BJ (cell line): ENCODE data around the gene MICAL3. TPM values are rescaled to one million over a fixed set of nuclear protein-coding genes. Genes with fewer than 3 reads are reported as not detected.

Source experiments
- CTCF ChIA-PET: fragments of 350-600 bp; formaldehyde crosslinking; extraction: SDS; loops from one replicate; lab custom pipeline; 2021; ENCODE audit warnings: antibody characterized with exemption, inconsistent platforms; lab: Yijun Ruan, JAX
- POLR2A ChIA-PET: fragments of 300-600 bp; sonication (Branson Sonifier 250); formaldehyde crosslinking; extraction: SDS; loops from one replicate; lab custom pipeline; 2021; ENCODE audit warnings: antibody characterized with exemption; lab: Charles Lee
- DNase-seq: peaks from one replicate; pipeline ENCODE4 v3.0.0-alpha.2; 2011; ENCODE audit warnings: low read depth
- H3K27me3 ChIP-seq: 2 replicates; pipeline ENCODE4 v1.6.0; 2011; ENCODE audit warnings: low read length; ENCODE audit not compliant: control insufficient read depth, insufficient read depth
- H3K36me3 ChIP-seq: 2 replicates; pipeline ENCODE4 v1.5.1; 2011; ENCODE audit warnings: low read length; ENCODE audit not compliant: control insufficient read depth, insufficient read depth
- H3K4me3 ChIP-seq: 2 replicates; pipeline ENCODE4 v1.5.1; 2011; ENCODE audit warnings: low read depth, mild to moderate bottlenecking, control low read depth, low read length
- polyA plus RNA-seq: library from polyadenylated mRNA; depleted of rRNA; stranded (reverse); fragments of >200 nt; gene quantifications from 2 replicates; pipeline ENCODE4 v1.2.3, GENCODE V29; 2011
- TF ChIP-seq, protein P1 (sequence below): IDR thresholded peaks from 2 replicates; pipeline ENCODE4 v1.5.1; 2011; ENCODE audit warnings: low read depth, mild to moderate bottlenecking, control low read depth, inconsistent platforms, low read length, moderate library complexity; ENCODE audit not compliant: insufficient read depth

The MICAL3 gene
- polyA plus RNA-seq, 1 experiment, result 16.4 TPM

GRCh38 chr22:17788528-17789378 lies 235.6 kb downstream of the MICAL3 start:
- Histone ChIP-seq H3K36me3 (peaks cover 11% of the 10 kb centered on the region), H3K4me3 (no peak overlapping the region), H3K27me3 (no peaks in the 10 kb centered on the region)
- POLR2A ChIA-PET, result no interaction called here
- no peak for DNase-seq
- CTCF ChIA-PET, result interaction anchor here (0.6 to 6.2 kb wide), 5 partner anchors 9 to 287 kb away, joined by 3 to 50 read pairs (median 4); no protein-coding TSS in a partner anchor
- TF ChIP-seq, protein P1, sequence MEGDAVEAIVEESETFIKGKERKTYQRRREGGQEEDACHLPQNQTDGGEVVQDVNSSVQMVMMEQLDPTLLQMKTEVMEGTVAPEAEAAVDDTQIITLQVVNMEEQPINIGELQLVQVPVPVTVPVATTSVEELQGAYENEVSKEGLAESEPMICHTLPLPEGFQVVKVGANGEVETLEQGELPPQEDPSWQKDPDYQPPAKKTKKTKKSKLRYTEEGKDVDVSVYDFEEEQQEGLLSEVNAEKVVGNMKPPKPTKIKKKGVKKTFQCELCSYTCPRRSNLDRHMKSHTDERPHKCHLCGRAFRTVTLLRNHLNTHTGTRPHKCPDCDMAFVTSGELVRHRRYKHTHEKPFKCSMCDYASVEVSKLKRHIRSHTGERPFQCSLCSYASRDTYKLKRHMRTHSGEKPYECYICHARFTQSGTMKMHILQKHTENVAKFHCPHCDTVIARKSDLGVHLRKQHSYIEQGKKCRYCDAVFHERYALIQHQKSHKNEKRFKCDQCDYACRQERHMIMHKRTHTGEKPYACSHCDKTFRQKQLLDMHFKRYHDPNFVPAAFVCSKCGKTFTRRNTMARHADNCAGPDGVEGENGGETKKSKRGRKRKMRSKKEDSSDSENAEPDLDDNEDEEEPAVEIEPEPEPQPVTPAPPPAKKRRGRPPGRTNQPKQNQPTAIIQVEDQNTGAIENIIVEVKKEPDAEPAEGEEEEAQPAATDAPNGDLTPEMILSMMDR, result 0 out of 2 replicates have a peak, but pooled peaks have one; percentile 8

DNA sequence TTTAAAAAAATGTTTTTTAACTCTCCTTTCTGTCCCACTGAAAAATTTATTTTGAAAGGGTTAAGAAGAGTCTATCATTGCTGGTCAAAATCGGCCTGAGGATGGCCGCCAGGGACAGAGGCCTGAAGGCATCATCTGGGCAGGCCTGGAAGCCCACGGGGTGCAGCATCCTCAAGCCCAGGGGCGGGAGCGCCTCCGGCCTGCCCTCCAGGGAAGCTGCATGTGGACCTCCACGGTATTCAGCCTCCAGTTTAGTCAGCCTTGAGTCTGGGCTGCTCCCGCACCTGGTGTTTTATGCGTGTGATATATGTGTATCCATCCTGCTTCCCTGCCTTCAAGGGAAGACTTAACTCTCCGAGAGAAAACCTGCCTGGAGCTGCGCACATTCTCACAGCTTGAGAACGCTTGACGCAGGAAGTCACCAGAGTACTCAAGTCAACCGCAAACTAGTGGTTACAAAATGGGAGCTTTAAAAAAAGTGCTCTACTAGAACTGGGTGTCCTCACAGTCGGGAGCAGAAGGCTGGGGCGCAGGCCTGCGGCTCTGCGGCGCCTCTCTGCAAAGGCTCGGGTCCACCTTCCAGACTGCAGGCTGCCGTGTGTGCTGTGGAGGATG lies 236.5 kb downstream of the MICAL3 start:
- POLR2A ChIA-PET, result no interaction called here
- CTCF ChIA-PET, result interaction anchor here (0.6 to 6.2 kb wide), 8 partner anchors 9 to 712 kb away, joined by 3 to 50 read pairs (median 6); partner anchors contain the start of gene BID
- Histone ChIP-seq H3K36me3 (peaks cover 11% of the 10 kb centered on the region), H3K27me3 (no peaks in the 10 kb centered on the region), H3K4me3 (no peak overlapping the region)
- no peak for DNase-seq
- TF ChIP-seq, protein P1, result no peak

DNA sequence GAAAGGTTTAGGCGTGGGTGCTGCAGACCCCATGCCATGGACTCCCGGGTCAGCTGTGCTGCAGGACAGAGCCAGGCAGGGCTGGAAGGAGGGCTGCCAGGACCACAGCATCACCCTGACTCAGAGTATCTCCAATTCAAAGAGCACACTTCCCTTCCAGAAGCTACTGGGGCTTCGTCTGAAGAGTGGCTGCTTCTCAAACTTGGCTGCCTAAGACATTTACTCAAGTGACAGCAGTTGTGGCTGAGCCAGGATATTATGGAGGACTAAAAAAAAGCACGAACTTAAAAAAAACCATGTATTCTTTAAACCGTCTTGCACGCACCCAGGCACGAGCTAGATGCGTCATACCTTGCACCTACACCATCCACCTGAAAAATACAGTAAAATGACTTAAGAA lies 237.1 kb downstream of the MICAL3 start:
- Histone ChIP-seq H3K36me3 (peaks cover 9% of the 10 kb centered on the region), H3K4me3 (no peak overlapping the region), H3K27me3 (no peaks in the 10 kb centered on the region)
- no peak for DNase-seq
- POLR2A ChIA-PET, result no interaction called here
- CTCF ChIA-PET, result interaction anchor here (0.6 to 6.2 kb wide), 10 partner anchors 8 to 711 kb away, joined by 3 to 50 read pairs (median 6); partner anchors contain the start of gene BID
- TF ChIP-seq, protein P1, result no peak

DNA sequence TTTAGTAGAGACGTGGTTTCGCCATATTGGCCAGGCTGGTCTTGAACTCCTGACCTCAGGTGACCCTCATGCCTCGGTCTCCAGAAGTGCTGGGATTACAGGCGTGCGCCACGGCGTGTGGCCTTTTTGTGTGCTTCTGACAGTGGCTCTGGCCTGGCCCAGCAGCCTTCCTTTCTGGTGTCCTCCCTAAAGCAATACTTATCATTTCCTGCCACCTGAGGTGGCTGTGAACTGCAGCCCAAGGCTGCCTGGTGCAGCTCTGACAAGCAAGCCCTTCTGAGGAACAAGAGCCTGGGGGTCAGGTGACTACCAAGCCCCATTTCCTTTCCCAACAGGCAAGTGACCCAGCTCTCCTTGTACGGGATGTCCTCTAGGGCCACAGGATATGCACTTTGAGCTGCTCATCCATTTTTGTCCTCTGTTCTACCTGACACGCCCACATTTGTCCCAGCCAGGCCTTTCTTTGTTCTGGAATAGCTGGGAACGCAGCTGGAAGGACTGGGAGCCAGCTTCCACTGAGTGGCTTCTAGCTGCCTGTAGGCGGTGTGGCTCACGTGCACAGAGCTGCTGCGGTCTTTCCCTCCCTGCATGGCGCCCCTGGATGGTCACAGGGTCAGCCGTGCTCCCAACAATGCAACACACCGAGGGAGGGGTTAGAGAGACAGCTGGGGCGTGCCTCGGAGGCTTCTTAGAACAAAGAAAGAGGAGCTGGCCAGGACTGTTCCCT lies 237.8 kb downstream of the MICAL3 start:
- CTCF ChIA-PET, result interaction anchor here (0.9 to 6.2 kb wide), 10 partner anchors 8 to 289 kb away, joined by 3 to 50 read pairs (median 6); partner anchors contain the start of gene BID
- no peak for DNase-seq
- TF ChIP-seq, protein P1, result no peak
- no peaks in the 10 kb centered on the region for H3K27me3 ChIP-seq
- no peak overlapping the region for H3K4me3 ChIP-seq
- peaks cover 9% of the 10 kb centered on the region for H3K36me3 ChIP-seq
- POLR2A ChIA-PET, result no interaction called here
